Fibroblast of skin of left quadriceps (primary cell): ENCODE results near the gene YRDC.

Experiments used
- DNase-seq, 2 experiments: peaks; one replicate each; pipeline ENCODE4 v3.0.0-alpha.2; 2013; ENCODE audit warnings: low read depth in 2 of 2

The YRDC gene

GRCh38 chr1:37807555-37808368 lies at the start of gene YRDC, which contains the start of gene C1orf122:
Gene YRDC, minus strand, starts transcription at chr1:37808208. Its CDS starts 28 bp downstream, at chr1:37808180.
Gene C1orf122, plus strand, starts transcription at chr1:37807790. Its CDS starts 615 bp downstream, at chr1:37808405.
- DNase-seq: peak; percentile 85 to 86

DNA sequence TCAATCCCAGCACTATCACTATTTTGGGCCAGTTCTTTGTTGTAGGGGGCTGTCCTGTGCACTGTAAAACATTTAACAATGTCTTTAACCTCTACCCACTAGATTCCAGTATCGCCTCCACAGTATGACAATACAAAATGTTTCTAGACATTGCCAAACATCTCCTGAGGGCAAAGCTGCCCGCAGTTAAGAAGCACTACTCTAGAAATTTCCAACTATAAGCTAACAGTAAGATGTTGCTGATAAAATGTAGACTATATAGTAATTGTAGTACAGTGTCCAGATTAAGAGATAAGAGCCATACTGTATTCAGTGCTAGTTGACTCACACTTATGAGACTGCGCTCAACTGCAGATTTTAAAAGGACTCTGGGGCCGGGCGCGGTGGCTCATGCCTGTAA lies 46.4 kb upstream of the YRDC start:
- DNase-seq: no peak

- no peak for DNase-seq
Observed at GRCh38 chr1:37853157-37853556, 45.1 kb upstream of the YRDC start.

DNA sequence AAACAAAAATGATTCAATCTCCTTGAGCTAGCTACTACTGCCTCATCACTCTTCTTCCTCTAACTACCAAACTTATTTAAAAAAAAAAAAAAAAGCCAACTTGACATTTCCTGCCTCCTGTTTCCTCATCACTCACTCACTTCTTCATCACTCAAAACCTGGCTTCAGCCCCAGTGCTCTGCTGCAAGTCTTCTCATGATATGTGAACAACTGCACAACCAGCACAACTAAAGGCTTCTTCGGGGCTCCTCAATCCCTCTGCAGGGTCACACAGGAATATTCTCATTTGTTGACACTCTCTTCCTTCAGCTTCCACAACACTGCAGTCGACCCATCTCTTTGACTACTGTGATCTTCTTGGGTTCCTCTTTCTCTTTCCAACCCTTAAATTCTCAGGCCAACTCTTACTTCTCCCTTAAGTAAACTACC lies 43.8 kb upstream of the YRDC start:
- no peak for DNase-seq

DNA sequence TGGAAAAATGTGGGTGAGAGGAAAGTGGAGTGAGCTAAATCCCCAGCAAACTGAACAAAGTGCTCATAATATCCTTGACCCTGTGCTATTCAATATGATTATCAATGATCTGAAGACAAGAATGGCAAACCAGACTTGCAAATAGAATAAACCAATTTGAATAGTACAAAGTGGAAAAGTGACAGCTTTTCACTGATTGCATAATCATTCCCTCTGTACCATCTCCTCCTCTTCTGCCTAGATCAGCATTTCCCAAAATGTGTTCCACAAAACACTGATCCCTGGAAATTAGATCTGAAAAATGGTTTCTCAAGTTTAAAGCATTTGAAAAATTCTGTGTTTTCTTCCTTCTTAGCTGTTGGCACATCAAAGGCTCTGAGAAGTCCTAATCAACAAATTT lies 43.3 kb upstream of the YRDC start:
- DNase-seq: no peak

DNA sequence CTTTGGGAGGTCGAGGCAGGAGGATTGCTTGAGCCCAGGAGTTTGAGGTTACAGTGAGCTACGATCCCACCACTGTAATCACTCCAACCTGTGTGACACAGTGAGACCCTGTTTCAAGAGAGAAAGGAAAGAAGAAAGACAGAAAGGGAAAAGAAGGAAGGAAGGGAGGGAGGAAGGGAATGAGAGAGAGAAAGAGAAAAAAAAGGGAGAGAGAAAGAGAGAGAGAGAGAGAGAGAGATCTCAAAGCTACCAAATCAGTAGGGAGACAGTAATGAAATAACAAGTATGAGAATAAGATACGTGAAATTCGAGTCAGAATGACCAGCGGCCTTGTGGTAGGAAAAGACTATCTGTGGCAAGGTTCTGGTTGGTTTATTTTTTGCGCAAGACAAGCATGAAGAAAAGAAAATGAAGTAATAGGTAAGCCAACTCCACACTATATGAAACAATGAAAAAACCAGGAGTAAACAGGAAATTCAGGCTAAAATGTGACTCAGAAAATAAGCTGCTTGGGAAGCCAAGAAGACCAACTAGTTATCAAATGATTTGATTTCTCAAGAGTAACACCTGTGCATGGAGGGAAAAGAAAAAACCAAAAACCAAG lies 42.4 kb upstream of the YRDC start:
- no peak for DNase-seq

GRCh38 chr1:37849480-37849879 lies 41.5 kb upstream of the YRDC start:
- no peak for DNase-seq

DNA sequence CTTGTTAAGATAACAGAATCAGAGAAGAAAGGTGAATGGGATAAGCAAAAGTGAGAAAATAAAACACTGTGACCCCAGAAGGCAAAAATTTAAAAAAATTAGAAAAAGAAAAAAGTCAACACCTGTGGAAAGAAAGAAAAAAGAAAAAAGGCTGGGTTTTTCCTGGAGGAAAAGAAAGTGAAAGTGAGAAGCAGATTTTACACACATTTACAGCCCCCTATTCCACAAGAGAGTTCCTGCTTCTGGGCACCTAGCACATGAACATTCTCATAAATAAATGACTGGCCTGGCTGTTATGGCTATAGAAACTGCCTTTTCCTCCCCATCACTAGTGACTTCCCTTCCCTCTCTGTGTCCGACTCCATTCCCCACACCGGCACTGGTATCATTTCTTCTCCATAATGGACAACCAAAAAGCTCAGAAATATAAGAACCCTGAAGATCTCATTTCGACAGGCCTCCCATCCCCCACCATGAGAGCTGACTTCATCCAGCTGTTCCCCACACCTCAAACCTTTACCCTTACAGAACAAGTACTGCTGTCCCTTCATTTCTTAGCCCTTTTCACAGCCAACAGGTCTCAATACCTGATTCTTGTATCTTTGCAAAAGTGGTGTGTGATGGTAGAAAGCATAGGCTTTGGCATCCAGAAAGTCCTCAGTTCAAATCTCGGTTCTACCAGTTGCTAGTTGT lies 38.8 kb upstream of the YRDC start:
- DNase-seq: no peak

GRCh38 chr1:37845786-37846185 lies 37.8 kb upstream of the YRDC start:
- no peak for DNase-seq

- DNase-seq: no peak
Observed at GRCh38 chr1:37845049-37845646, 37.1 kb upstream of the YRDC start.

DNA sequence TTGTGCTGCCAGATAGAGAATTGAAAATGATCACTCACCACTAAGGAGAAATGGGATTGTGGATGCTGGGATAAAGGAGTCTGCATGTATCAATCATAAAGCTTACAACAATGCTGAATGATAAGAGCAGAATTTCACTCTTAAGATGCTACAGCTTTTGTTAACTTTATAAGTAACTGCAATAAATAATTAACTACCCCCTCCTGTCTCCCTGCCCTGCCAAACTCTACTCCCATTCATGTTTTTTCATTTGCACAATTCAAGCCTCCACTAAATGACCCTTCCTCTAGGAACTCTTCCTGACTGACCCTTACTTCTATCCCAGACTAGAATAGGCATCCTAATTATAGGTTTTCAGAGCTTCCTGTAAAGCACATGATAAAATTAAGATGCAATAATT lies 36.5 kb upstream of the YRDC start:
- no peak for DNase-seq

DNA sequence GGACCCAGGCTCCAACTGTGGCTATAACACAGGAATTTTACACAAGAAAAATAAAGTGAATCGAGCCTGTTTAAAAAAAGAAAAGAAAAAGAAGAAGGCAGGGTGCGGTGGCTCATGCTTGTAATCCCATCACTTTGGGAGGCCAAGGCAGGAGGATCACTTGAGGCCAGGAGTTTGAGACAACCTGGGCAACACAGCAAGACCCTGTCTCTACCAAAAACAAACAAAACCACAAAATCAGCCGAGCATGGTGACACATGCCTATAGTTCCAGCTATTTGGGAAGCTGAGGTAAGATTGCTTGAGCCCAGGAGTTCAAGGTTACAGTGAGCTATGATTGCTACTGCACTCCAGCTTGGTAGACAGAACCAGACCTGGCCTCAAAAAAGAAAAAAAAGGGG lies 33.6 kb upstream of the YRDC start:
- DNase-seq: no peak

- no peak for DNase-seq
Observed at GRCh38 chr1:37840711-37841110, 32.7 kb upstream of the YRDC start.

DNA sequence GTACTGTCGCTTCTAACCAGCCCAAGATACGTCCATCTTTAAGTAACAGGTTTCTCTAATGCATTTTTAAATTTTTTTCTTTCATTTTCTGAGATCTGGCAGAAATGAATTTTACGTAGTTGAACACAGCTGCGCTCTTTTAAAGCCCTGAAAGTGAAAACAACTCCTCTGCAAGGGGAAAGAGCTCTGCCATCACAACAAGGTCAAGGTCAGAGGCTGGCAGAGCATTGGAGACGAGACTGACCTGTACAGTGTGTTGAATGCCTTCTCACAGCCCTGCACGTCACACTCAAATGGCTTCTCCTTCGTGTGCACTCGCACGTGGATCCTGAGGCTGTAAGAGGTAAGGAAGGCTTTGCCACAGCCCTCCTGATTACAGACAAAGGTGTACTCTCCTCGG lies 31.7 kb upstream of the YRDC start:
- no peak for DNase-seq

DNA sequence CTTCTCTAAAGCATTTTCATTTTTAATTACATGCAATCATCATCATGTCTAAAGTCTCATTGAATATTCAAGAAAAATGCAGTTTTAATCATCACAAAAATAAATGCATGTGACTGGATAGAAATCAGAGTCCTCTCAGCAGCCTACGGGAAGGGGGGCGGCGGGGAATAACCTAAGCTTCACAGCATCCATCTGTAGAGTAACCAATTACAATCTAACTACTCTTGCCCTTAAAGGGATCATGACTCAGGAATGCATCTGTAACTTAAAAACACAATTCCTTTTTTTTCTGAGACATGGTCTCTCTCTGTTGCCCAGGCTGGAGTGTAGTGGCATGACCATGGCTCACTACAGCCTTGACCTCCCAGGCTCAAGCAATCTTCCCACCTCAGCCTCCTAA lies 28.8 kb upstream of the YRDC start:
- DNase-seq: no peak

- no peak for DNase-seq
Observed at GRCh38 chr1:37831809-37832208, 23.8 kb upstream of the YRDC start.

DNA sequence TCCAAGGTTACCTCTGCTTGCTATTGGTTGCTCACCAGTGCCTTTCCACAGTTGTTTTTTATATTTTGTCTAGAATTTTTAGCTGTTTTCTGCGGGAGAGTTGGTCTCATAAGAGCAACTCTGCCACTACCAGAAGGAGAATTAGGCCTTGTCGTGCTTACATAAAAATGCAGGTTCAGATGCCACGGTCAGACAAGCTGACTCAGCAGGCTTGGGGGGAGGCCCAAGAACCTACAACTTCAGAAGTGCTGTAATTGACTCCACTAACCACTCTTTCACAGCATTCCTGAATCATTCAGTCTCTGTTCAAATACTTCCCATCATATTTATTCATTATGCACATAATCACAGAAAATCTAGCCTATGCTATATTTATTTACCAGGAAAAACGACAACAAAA lies 23.1 kb upstream of the YRDC start:
- no peak for DNase-seq

DNA sequence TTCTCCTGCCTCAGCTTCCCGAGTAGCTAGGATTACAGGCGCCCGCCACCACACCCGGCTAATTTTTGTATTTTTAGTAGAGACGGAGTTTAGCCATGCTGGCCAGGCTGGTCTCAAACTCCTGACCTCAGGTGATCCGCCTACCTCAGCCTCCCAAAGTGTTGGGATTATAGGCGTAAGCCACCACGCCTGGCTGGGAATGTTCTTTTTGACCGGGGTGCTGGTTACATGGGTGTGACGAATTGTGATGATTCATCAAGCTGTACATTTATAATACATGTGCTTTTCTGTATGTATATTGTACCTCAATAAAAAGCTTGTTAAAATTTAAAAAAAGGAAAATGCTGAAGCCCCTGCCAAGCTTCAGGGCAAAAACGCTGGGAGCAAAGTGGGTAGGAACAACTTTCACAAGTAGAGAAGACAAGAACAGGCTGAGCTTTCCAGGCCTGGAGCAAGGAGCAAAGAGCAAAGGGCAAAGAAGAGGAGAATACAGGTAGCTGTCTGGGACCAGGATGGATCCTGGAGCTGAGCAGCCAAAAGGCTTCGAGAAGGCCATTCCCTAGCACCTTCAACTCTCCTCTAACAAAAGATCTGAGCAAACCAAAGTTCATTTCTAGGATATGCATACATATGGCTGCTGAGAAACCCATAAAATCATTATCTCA lies 20.5 kb upstream of the YRDC start:
- DNase-seq: no peak

- DNase-seq: no peak
Observed at GRCh38 chr1:37825506-37825905, 17.5 kb upstream of the YRDC start.

GRCh38 chr1:37824001-37824400 lies 16.0 kb upstream of the YRDC start:
- DNase-seq: no peak

DNA sequence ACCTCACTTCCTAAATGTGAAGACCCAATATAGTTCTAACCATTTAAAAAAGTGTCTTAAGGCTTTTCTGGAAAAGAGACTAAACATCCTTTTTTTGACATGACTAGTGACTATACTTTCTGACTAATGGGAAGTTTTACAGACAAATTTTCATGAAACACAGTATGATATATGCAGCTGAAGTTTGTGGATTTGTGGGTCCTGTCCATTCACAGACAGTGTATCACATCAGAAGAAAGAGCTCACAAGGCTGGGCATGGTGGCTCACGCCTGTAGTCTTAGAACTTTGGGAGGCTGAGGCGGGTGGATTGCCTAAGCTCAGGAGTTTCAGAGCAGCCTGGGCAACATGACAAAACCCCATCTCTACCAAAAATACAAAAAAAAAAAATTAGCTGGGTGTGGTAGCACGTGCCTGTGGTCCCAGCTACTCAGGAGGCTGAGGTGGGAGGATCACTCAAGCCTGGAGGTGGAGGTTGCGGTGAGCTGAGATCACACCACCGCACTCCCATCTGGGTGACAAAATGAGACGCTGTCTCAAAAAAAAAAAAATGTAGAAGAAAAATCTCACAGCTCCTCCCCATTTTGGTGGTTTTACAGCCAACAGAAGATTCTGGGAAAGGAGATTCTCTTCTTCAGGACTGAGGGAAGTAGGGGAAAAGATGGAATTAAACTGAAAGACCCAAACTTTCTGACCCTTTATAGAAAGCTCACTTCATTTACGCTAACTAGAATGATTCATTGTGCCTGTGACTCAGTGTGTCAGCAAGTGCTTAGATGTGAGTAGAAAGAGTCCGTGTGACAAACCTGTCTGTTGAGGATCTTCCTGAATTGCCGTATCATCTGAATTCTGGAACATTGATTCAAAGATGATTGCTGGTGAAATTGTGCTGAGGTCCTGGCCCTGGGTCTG lies 15.2 kb upstream of the YRDC start:
- no peak for DNase-seq
